HUES64 (cell line): ENCODE results near the gene CCDC136.
A peak's percentile ranks its signal among the peaks of the same experiment; 100 is the strongest.

Experiments used
- H3K27ac ChIP-seq: 2 replicates; pipeline ENCODE4 v1.7.0; 2013; ENCODE audit warnings: low read depth, low read length, inconsistent platforms
- H3K27me3 ChIP-seq: 2 replicates; pipeline ENCODE4 v1.6.1; 2013; ENCODE audit warnings: mild to moderate bottlenecking, low read length; ENCODE audit not compliant: insufficient read depth
- H3K36me3 ChIP-seq: 2 replicates; pipeline ENCODE4 v1.6.1; 2013; ENCODE audit warnings: mild to moderate bottlenecking, low read length; ENCODE audit not compliant: insufficient read depth
- H3K4me1 ChIP-seq: 2 replicates; pipeline ENCODE4 v1.6.1; 2013; ENCODE audit warnings: mild to moderate bottlenecking, low read length, moderate library complexity; ENCODE audit not compliant: insufficient read depth
- H3K4me3 ChIP-seq: 2 replicates; pipeline ENCODE4 v1.5.1; 2013; ENCODE audit warnings: mild to moderate bottlenecking, low read length, moderate library complexity
- H3K9ac ChIP-seq: 2 replicates; pipeline ENCODE4 v1.6.1; 2013; ENCODE audit warnings: mild to moderate bottlenecking, low read depth, low read length
- H3K9me3 ChIP-seq: 2 replicates; pipeline ENCODE4 v1.6.1; 2013; ENCODE audit warnings: low read depth, low read length; ENCODE audit not compliant: insufficient read depth
- WGBS: fragments of 150-250, 120-280 bp; methylation state at CpG from one replicate; pipeline ENCODE4 v1.1.7; 2013; ENCODE audit warnings: missing lambda C conversion rate; 5-methylcytosine and 5-hydroxymethylcytosine counted together

The CCDC136 gene

DNA sequence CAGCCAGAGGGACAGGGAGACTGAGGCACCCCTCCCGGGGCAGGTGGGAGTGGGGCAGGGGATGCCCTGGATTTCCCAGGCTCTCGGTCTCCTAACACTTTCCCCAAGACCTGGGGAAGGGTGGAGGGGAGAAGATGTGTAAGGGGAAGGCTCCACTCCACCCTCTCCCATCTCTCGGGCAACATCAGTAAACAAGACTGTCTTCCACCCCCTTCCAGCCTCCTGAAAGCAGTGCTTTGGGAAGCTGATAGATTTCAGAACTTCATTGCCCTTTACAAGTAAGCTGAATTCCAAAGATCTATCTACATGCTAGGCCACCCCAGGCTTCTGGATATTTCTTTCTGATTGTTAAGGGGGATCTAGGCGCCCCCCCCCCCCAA lies 42.2 kb downstream of the CCDC136 start:
- 34% methylated on average over 3 of the region's 4 CpGs for WGBS
- Histone ChIP-seq H3K4me3 (peak overlapping the region; percentile 79; the same call in 1 of the 2 replicates), H3K36me3 (peaks cover 20% of the 10 kb centered on the region; the same call in 1 of the 2 replicates), H3K27me3 (peaks cover 21% of the 10 kb centered on the region), H3K9me3 (no peaks in the 10 kb centered on the region), H3K4me1 (peaks cover 22% of the 10 kb centered on the region), H3K9ac (no peak overlapping the region), H3K27ac (peak overlapping the region; percentile 62; the same call in 1 of the 2 replicates)

DNA sequence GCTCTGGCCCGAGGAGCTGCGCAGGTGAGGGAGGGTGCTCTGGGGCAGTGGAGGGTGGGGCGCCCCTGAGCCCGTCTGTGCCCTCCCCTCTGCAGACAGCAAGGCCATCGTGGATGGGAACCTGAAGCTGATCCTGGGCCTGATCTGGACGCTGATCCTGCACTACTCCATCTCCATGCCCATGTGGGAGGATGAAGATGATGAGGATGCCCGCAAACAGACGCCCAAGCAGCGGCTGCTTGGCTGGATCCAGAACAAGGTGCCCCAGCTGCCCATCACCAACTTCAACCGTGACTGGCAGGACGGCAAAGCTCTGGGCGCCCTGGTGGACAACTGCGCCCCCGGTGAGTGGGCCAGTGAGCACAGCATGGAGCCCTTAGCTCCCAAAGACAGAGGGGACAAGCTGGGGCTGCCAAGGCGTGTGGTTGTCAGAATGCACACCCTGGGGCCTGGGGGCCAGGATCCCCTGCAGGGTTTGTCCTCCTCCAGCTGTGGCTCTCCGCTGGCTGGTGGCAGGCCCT lies 43.5 kb downstream of the CCDC136 start:
- 93% methylated on average over 16 of the region's 16 CpGs for WGBS
- Histone ChIP-seq H3K4me3 (no peak overlapping the region), H3K27ac (no peak overlapping the region), H3K9ac (no peak overlapping the region), H3K4me1 (peaks cover 15% of the 10 kb centered on the region; the same call in 1 of the 2 replicates), H3K9me3 (no peaks in the 10 kb centered on the region), H3K36me3 (peaks cover 23% of the 10 kb centered on the region; the same call in 1 of the 2 replicates), H3K27me3 (peaks cover 11% of the 10 kb centered on the region)

DNA sequence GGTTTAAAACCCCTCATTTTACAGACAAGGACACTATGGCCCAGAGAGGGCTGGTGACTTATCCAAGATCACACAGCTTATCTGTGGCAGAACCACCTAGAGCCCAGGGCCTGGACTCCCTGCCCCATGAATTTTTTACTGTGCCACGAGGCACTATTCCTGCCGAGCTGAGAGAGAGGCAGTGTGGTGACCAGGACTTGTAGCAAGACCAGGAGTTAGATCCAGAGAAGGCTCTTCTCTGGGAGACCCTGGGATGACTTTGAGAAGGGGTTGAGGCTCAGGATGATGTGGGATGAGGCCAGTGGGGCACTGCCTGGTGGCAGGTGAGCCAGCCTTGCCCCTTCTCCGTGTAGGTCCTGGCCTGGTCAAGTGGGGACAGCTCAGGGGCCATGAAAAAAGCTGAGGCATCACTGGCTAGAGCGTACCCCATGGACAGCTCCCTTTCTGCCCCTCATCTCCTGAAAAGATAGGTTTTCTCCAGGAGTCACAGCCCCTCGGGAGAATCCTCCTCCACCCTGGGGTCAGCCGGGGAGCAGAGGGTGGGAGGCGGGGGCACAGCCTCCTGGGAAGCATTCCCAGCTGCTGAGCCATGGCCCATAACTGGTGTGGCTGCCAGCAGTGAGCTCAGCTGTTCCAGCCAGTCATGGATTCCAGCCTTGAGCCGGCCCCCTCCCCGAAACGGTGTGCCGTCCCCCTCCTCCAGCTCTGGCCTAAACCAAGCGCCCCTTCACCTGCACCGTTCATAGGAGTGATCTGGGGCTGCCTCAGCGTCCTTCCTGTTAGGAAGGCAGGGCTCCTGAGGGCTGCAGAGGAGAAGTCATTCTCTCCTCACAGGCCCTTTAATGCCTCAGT lies 44.2 kb downstream of the CCDC136 start:
- Histone ChIP-seq H3K9me3 (no peaks in the 10 kb centered on the region), H3K4me3 (no peak overlapping the region), H3K9ac (no peak overlapping the region), H3K36me3 (peaks cover 27% of the 10 kb centered on the region; the same call in 1 of the 2 replicates), H3K4me1 (peaks cover 15% of the 10 kb centered on the region; the same call in 1 of the 2 replicates), H3K27me3 (peaks cover 4% of the 10 kb centered on the region), H3K27ac (no peak overlapping the region)
- WGBS, result 92% methylated on average over 14 of the region's 14 CpGs

DNA sequence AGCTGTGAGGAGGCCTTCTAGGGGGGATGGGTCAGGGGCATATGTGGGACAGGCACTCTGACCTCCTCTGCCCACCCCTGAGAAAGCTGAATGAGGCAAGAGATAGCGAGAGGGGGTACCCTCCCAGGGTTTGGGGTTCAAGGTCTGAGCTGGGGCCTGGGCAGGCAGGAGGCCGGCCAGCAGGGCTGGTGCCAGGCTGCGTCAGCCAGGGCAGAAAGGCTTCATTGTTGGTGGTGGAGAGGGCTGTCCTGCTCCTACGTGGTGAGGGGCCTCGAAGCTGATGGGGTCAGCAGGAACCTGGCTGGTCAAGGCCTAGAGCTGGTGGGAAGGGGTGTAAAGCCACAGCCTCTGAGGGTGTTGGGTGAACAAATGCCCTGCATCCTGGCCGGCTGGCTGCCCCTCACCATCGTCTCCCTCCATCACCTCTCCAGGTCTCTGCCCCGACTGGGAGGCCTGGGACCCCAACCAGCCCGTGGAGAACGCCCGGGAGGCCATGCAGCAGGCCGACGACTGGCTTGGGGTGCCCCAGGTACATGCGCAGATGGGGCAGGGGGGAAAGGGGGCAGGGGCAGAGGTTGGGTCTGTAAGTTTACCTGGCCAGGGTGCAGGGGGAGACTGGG lies 45.1 kb downstream of the CCDC136 start:
- no peaks in the 10 kb centered on the region for H3K27me3 ChIP-seq
- no peaks in the 10 kb centered on the region for H3K9me3 ChIP-seq
- no peak overlapping the region for H3K27ac ChIP-seq
- peaks cover 27% of the 10 kb centered on the region; the same call in 1 of the 2 replicates for H3K36me3 ChIP-seq
- no peak overlapping the region for H3K4me3 ChIP-seq
- H3K9ac ChIP-seq, result no peak overlapping the region
- WGBS, result 96% methylated on average over 14 of the region's 14 CpGs
- H3K4me1 ChIP-seq, result peaks cover 15% of the 10 kb centered on the region; the same call in 1 of the 2 replicates

DNA sequence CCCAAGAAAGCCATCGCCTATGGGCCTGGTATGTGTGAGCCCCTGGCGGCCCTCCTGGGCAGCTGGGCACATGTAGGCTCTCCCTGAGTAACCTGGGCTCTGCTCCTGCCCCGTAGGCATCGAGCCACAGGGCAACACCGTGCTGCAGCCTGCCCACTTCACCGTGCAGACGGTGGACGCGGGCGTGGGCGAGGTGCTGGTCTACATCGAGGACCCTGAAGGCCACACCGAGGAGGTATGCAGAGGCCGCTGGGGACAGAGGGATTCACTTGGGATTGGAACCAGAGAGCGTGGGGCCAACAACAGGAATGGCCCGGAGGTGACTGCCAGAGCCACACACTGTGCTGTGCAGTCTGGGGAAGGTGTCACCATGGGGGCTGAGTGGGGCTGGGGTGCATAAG lies 45.8 kb downstream of the CCDC136 start:
- Histone ChIP-seq H3K27ac (no peak overlapping the region), H3K9me3 (no peaks in the 10 kb centered on the region), H3K4me1 (peaks cover 15% of the 10 kb centered on the region; the same call in 1 of the 2 replicates), H3K9ac (no peak overlapping the region), H3K27me3 (no peaks in the 10 kb centered on the region), H3K36me3 (peaks cover 29% of the 10 kb centered on the region; the same call in 1 of the 2 replicates), H3K4me3 (no peak overlapping the region)
- 94% methylated on average over 16 of the region's 16 CpGs for WGBS

DNA sequence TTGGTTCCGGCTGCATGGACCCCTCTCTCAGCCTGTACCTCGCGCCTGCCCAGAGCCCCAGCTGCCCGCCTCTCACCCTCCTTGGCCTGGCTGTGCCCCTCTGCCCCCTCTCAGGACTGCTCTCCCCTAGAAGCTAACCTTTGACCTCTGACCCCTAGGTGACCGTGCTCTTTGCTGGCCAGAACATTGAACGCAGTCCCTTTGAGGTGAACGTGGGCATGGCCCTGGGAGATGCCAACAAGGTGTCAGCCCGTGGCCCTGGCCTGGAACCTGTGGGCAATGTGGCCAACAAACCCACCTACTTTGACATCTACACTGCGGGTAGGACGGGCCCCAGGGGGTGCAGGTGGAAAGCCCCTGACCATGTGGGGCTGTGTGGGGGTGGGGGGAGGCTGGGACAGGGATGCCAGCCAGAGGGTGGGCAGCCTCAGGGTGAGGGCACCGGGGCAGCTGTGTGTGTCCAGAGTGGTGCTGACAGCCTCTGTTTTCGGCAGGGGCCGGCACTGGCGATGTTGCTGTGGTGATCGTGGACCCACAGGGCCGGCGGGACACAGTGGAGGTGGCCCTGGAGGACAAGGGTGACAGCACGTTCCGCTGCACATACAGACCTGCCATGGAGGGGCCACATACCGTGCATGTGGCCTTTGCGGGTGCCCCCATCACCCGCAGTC lies 46.5 kb downstream of the CCDC136 start:
- Histone ChIP-seq H3K4me3 (no peak overlapping the region), H3K36me3 (peaks cover 36% of the 10 kb centered on the region; the same call in 1 of the 2 replicates), H3K9me3 (no peaks in the 10 kb centered on the region), H3K9ac (no peak overlapping the region), H3K27ac (no peak overlapping the region), H3K27me3 (no peaks in the 10 kb centered on the region), H3K4me1 (peaks cover 9% of the 10 kb centered on the region; the same call in 1 of the 2 replicates)
- WGBS, result 92% methylated on average over 22 of the region's 22 CpGs

DNA sequence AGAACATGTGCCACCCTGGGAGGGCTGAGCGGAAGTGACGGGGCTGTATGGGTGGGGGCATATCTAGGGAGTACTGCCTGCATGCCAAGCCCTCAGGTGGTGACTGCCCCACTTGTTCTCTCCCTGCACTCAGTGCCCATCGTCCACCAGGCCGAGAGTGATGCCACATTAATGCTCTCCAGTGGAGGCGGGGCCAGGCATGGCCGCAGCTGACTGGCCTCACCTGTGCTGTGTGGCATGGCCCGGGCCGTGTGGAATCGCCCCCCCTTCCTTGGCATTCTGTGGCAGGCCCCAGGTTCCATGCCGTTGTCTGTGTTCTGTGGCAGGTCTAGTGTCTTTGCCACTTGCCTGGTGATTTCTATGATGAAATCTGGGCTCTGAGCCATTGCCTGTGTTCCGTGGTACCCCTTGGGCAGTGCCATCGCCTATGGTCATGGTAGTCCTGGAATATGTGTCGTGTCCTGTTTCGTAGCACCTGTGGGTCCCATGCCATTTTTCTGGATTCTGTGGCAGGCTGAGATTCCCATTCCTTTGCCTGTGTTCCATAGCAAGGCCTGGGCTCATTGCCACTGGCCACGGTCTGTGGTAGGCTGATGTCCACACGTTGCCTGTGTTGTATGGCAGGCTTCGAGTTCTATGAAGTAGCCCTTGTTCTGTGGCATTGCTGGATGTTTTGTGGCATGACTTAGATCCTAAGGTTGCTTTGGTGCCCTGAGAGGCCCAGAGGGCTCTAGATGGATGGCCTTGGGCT lies 47.4 kb downstream of the CCDC136 start:
- WGBS, result 94% methylated on average over 17 of the region's 17 CpGs
- H3K4me1 ChIP-seq, result no peaks in the 10 kb centered on the region
- H3K27ac ChIP-seq, result no peak overlapping the region
- H3K9ac ChIP-seq, result no peak overlapping the region
- H3K27me3 ChIP-seq, result no peaks in the 10 kb centered on the region
- H3K9me3 ChIP-seq, result no peaks in the 10 kb centered on the region
- H3K36me3 ChIP-seq, result peaks cover 43% of the 10 kb centered on the region; the same call in 1 of the 2 replicates
- no peak overlapping the region for H3K4me3 ChIP-seq

DNA sequence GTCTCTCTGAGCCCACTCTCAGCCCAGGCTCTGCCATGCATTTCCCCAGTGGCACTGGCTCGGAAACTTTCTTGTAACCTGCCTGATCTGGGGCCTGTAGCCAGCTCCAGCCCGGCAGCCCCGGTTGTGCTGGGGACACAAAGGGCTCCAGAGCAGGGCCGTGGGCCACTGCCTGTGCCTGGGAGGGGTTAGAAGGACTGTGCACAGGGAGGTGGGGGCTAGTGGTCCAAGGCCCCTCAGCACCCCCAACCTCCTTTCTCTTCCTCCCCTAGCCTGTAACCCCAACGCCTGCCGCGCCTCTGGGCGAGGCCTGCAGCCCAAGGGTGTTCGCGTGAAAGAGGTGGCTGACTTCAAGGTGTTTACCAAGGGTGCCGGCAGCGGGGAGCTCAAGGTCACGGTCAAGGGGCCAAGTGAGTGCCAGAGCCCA lies 48.0 kb downstream of the CCDC136 start:
- Histone ChIP-seq H3K9ac (no peak overlapping the region), H3K36me3 (peaks cover 49% of the 10 kb centered on the region; the same call in 1 of the 2 replicates), H3K4me1 (no peaks in the 10 kb centered on the region), H3K4me3 (no peak overlapping the region), H3K27me3 (no peaks in the 10 kb centered on the region), H3K27ac (no peak overlapping the region), H3K9me3 (no peaks in the 10 kb centered on the region)
- 91% methylated on average over 13 of the region's 13 CpGs for WGBS

DNA sequence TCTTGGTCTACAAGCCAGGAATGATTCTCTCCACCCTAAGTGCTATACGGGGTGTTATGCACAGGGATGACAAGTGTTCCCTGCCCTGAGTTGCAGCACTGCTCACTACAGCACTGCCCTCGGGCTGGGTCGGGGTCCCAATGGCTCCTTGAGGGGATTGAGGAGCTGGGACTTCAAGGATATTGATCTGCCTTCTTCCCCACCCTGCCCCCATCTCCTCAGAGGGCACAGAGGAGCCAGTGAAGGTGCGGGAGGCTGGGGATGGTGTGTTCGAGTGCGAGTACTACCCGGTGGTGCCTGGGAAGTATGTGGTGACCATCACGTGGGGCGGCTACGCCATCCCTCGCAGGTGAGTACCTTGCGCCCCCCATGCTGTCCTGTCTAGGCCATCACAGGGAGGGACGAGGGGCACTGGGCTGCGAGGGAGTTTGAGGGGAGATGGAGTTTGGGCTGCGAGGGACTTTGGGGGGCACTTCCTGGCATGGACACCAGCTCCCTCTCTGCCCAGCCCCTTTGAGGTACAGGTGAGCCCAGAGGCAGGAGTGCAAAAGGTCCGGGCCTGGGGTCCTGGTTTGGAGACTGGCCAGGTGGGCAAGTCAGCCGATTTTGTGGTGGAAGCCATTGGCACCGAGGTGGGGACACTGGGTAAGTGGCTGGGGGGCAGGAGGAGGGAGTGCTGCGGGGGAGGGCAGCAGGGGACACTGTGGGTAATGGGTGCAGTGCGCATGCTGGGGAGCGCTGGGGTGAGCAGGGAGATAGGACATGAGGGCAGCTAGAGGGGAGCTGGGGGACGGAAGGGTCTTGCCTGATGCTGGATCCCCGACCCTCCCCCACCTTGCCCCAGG lies 48.8 kb downstream of the CCDC136 start:
- H3K9me3 ChIP-seq, result no peaks in the 10 kb centered on the region
- 94% methylated on average over 23 of the region's 23 CpGs for WGBS
- H3K27ac ChIP-seq, result no peak overlapping the region
- peaks cover 47% of the 10 kb centered on the region; the same call in 1 of the 2 replicates for H3K36me3 ChIP-seq
- H3K4me3 ChIP-seq, result no peak overlapping the region
- no peaks in the 10 kb centered on the region for H3K27me3 ChIP-seq
- H3K9ac ChIP-seq, result no peak overlapping the region
- H3K4me1 ChIP-seq, result no peaks in the 10 kb centered on the region
